Prostate gland (tissue), 2 donors: ENCODE measurements around the gene MTA3. TPM values are rescaled to one million over a fixed set of nuclear protein-coding genes. Genes with fewer than 3 reads are reported as not detected.

Experiments
- DNase-seq: peaks from one replicate; pipeline ENCODE4 v3.0.0-alpha.2; 2019; ENCODE audit warnings: low spot score
- H3K27ac ChIP-seq, 2 donors: fragments of 200-600 bp; sonication (generic); 2 replicates each; pipeline ENCODE4 v1.5.1; 2017 to 2019
- H3K27me3 ChIP-seq: fragments of 200-600 bp; sonication (generic); replicated peaks from 2 replicates; pipeline ENCODE4 v1.5.1; 2019; ENCODE audit not compliant: insufficient read depth
- H3K36me3 ChIP-seq, 2 donors: fragments of 200-600 bp; sonication (generic); 1 replicate in 1 of 2; 2 replicates in 1 of 2; pipeline versions ENCODE4 v1.5.1 to v1.8.1; 2017 to 2019
- H3K4me1 ChIP-seq: fragments of 200-600 bp; sonication (generic); replicated peaks from 2 replicates; pipeline ENCODE4 v1.5.1; 2019
- H3K4me3 ChIP-seq, 2 donors: fragments of 200-600 bp; sonication (generic); 2 replicates each; pipeline ENCODE4 v1.5.1; 2017 to 2019
- H3K9me3 ChIP-seq: fragments of 200-600 bp; sonication (generic); 2 replicates; pipeline ENCODE4 v1.5.1; 2017
- POLR2A ChIP-seq: fragments of 450-650 bp; IDR thresholded peaks from one replicate; pipeline ENCODE4 v1.6.1; 2016; ENCODE audit warnings: antibody characterized with exemption, mild to moderate bottlenecking
- POLR2AphosphoS5 ChIP-seq: sonication (generic); formaldehyde crosslinking; IDR thresholded peaks from one replicate; pipeline ENCODE4 v1.6.1; 2017; ENCODE audit warnings: antibody characterized with exemption
- WGBS: methylation state at CpG from one replicate; pipeline ENCODE4 v1.1.5; 2018; 5-methylcytosine and 5-hydroxymethylcytosine counted together
- intact Hi-C: fragments of 100-400 bp; cut with DNase I; formaldehyde crosslinking; loops from one replicate; pipeline ENCODE4 v1.14.2; 2022
- total RNA-seq, 2 donors: library from RNA; depleted of rRNA; stranded (reverse); fragments of >200 nt; gene quantifications; one replicate each; pipeline ENCODE4 v1.1.0, GENCODE V29; 2016
- TF ChIP-seq, protein P1 (sequence below), 4 experiments: fragments of 200-600 bp in 2 of 4; fragments of 450-650 bp in 2 of 4; sonication (generic) in 2 of 4; IDR thresholded peaks; 1 replicate in 3 of 4; 2 replicates in 1 of 4; pipeline ENCODE4 v1.5.1; 2016 to 2019; ENCODE audit warnings: antibody characterized with exemption in 4 of 4, mild to moderate bottlenecking in 2 of 4, moderate library complexity in 2 of 4

The MTA3 gene
- total RNA-seq, 2 donors from 2014 or later: 23.6 to 53.4 TPM

DNA sequence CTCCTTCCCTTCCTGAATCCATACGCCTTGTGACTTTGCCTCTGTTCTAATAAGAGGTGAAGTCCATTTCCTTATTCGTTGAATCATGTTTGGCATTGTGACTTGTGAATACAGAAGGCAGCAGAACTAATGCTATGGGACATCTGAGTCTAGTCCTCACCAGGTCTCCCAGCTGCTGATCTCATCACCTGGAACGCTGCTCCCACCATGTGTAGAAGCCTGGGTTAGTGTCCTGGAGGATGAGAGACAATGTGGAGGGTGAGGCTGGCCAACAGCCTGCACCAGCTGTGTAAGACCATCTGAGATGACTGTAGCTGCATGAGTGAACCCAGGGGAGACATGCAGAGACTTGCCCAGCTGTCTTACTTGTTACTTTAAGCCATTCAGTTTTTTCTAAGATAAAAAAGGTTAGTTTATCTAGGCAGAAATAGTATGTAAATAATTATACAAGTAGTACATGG, 227.4 kb downstream of the MTA3 start:
- DNase-seq: peak; percentile 39
- H3K36me3 ChIP-seq: no peaks in the 10 kb centered on the region
- no peaks in the 10 kb centered on the region for H3K9me3 ChIP-seq
- intact Hi-C loops: loop anchor here (10.0 kb wide), 1 partner anchor 301 kb away; the partner anchor contains the start of gene KCNG3
- no peak overlapping the region for H3K4me3 ChIP-seq
- no peaks in the 10 kb centered on the region for H3K27me3 ChIP-seq
- 39% methylated on average over 3 of the region's 3 CpGs for WGBS
- peaks cover 5% of the 10 kb centered on the region for H3K4me1 ChIP-seq
- TF ChIP-seq POLR2A (no peak), POLR2AphosphoS5 (peak; percentile 6)
- TF ChIP-seq, protein P1, sequence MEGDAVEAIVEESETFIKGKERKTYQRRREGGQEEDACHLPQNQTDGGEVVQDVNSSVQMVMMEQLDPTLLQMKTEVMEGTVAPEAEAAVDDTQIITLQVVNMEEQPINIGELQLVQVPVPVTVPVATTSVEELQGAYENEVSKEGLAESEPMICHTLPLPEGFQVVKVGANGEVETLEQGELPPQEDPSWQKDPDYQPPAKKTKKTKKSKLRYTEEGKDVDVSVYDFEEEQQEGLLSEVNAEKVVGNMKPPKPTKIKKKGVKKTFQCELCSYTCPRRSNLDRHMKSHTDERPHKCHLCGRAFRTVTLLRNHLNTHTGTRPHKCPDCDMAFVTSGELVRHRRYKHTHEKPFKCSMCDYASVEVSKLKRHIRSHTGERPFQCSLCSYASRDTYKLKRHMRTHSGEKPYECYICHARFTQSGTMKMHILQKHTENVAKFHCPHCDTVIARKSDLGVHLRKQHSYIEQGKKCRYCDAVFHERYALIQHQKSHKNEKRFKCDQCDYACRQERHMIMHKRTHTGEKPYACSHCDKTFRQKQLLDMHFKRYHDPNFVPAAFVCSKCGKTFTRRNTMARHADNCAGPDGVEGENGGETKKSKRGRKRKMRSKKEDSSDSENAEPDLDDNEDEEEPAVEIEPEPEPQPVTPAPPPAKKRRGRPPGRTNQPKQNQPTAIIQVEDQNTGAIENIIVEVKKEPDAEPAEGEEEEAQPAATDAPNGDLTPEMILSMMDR (IDR thresholded peaks at IDR 0.05): no peak
- peak overlapping the region; percentile 55 to 60 for H3K27ac ChIP-seq

DNA sequence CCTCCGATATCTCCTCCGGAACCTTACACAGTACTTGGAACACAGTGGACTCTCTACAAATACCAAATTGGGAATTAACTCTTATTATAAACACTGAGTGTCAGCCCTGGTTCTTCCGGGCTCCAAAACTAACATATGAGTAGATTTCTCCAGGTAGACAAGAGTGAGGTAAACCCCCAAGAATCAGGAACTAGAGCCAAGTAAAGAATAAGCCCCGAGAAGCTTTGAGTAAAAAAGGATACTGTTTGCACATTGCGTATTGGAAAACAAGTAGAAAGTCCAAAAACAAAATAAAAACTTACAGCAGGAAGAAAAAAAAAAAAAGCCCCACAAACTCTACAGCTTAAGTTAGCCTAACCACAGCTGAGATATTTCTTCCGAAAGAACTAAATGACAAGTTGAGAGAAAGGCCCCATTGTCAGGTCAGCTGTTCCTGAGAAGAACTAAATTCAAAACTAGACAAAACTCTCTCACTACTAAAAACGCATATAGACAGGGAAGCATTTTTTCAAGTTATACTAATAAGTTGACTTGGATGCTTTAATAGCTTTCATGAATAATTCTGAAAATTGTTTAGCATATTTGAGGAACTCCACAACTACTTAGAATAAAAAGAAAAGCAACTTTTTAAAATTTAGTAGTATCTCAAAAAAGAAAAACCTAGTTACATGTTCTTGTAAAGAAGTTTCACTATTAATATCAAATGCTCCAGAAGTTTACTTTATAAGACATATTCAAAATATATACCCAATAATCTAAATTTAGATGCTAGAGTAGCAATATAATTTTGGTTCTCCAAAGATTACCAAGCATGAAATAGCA, 228.2 kb downstream of the MTA3 start:
- TF ChIP-seq, protein P1 (IDR thresholded peaks at IDR 0.05): no peak
- TF ChIP-seq POLR2A (no peak), POLR2AphosphoS5 (no peak)
- peaks cover under 1% of the 10 kb centered on the region for H3K4me1 ChIP-seq
- no peak overlapping the region for H3K4me3 ChIP-seq
- intact Hi-C loops: loop anchor here (10.0 kb wide), 1 partner anchor 302 kb away; the partner anchor contains the start of gene KCNG3
- H3K27ac ChIP-seq: peak overlapping the region; percentile 55 to 60
- no peaks in the 10 kb centered on the region for H3K36me3 ChIP-seq
- DNase-seq: no peak
- 34% methylated on average over 7 of the region's 7 CpGs for WGBS
- H3K27me3 ChIP-seq: no peaks in the 10 kb centered on the region
- H3K9me3 ChIP-seq: no peaks in the 10 kb centered on the region

DNA sequence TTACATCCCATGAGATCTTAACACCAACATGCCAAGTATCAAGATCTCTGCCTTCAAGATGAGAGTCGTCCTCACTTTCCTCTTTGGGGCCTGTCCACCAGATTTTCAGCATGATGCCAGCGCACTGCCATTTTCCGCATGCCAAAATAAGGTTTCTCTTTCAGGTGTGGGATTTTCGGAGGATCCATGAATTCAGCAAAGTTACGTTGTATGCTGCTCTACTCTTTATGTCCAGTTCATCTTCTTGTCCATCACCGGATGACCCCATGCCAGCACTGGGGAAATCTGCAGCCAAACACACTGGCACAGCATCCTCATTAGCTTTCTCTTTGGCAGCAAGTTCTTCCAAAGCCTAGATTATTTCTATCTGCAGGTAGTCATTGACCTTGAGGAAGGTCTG, 228.8 kb downstream of the MTA3 start:
- H3K27ac ChIP-seq: no peak overlapping the region
- no peak for DNase-seq
- intact Hi-C loops: loop anchor here (10.0 kb wide), 1 partner anchor 302 kb away; the partner anchor contains the start of gene KCNG3
- no peaks in the 10 kb centered on the region for H3K27me3 ChIP-seq
- H3K36me3 ChIP-seq: no peaks in the 10 kb centered on the region
- no peaks in the 10 kb centered on the region for H3K4me1 ChIP-seq
- H3K9me3 ChIP-seq: no peaks in the 10 kb centered on the region
- no peak for TF ChIP-seq POLR2AphosphoS5
- TF ChIP-seq, protein P1 (IDR thresholded peaks at IDR 0.05): no peak
- no peak for TF ChIP-seq POLR2A
- no peak overlapping the region for H3K4me3 ChIP-seq
- WGBS: 78% methylated on average over 6 of the region's 6 CpGs

DNA sequence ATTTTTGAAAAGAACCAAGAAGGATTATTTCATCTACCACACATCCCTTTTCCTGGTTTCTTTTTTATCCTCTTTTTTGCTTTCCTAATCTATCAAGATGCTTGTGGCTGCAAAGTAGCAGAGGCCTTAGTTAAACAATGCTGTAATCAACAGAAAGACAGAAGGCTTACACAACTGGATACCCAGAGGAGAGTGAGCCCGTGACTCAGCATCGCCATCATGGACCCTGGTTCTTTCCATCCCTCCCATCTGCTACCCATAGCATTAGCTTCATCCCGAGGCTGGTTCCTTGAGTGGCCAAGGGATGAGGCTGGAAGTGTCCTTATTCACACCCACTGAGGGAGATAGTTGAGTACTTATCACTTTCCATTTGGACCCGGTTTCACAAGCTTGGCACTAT, 231.4 kb downstream of the MTA3 start:
- intact Hi-C loops: loop anchor here (10.0 kb wide), 1 partner anchor 305 kb away; the partner anchor contains the start of gene KCNG3
- no peak for DNase-seq
- 72% methylated on average over 4 of the region's 4 CpGs for WGBS

More for the DNA sequence above, 231.4 kb downstream of the MTA3 start:
- H3K4me3 ChIP-seq: no peak overlapping the region
- H3K4me1 ChIP-seq: no peaks in the 10 kb centered on the region
- H3K9me3 ChIP-seq: no peaks in the 10 kb centered on the region
- no peak overlapping the region for H3K27ac ChIP-seq
- no peaks in the 10 kb centered on the region for H3K27me3 ChIP-seq
- H3K36me3 ChIP-seq: no peaks in the 10 kb centered on the region
- TF ChIP-seq, protein P1 (IDR thresholded peaks at IDR 0.05): no peak
- TF ChIP-seq POLR2AphosphoS5: no peak
- no peak for TF ChIP-seq POLR2A
